Endothelial cell (in vitro differentiated cells): ENCODE measurements around the gene SEC11C. TPM values are rescaled to one million over a fixed set of nuclear protein-coding genes. Genes with fewer than 3 reads are reported as not detected.
"Not testable (repeated sequence)": the region's sequence is repeated elsewhere in the genome, so short reads cannot be mapped to it uniquely, and the experiment has no call there.

ENCODE experiments used
- DNase-seq: peaks from one replicate; pipeline ENCODE4 v3.0.0; 2021; ENCODE audit warnings: low spot score
- H3K27ac Mint-ChIP-seq: one replicate; pipeline ENCODE4 v1.8.0; 2021; ENCODE audit warnings: mixed read lengths, inconsistent platforms; ENCODE audit not compliant: unreplicated experiment
- H3K27me3 Mint-ChIP-seq: one replicate; pipeline ENCODE4 v1.8.0; 2021; ENCODE audit warnings: mild to moderate bottlenecking, moderate library complexity, mixed read lengths, inconsistent platforms; ENCODE audit not compliant: unreplicated experiment
- H3K36me3 Mint-ChIP-seq: one replicate; pipeline ENCODE4 v1.8.0; 2021; ENCODE audit warnings: mild to moderate bottlenecking, low read depth, mixed read lengths, inconsistent platforms; ENCODE audit not compliant: unreplicated experiment
- H3K4me1 Mint-ChIP-seq: one replicate; pipeline ENCODE4 v1.8.0; 2021; ENCODE audit warnings: mild to moderate bottlenecking, mixed read lengths, inconsistent platforms; ENCODE audit not compliant: unreplicated experiment
- H3K4me3 Mint-ChIP-seq: one replicate; pipeline ENCODE4 v1.8.0; 2021; ENCODE audit warnings: mild to moderate bottlenecking, mixed read lengths, inconsistent platforms; ENCODE audit not compliant: unreplicated experiment
- H3K9me3 Mint-ChIP-seq: one replicate; pipeline ENCODE4 v1.8.0; 2021; ENCODE audit warnings: mixed read lengths, inconsistent platforms; ENCODE audit not compliant: unreplicated experiment
- CTCF ChIP-seq: fragments of 200-600 bp; sonication (generic); IDR thresholded peaks from one replicate; pipeline ENCODE4 v1.5.0; 2021; ENCODE audit warnings: antibody characterized with exemption; ENCODE audit not compliant: unreplicated experiment
- total RNA-seq: library from RNA; stranded (reverse); fragmentation: NEBNext Ultra II Directional; extraction: Animal tissue kit (Norgen Biotek cat#: 25700); gene quantifications from one replicate; pipeline ENCODE4 v1.2.1, GENCODE V29; 2021; ENCODE audit not compliant: unreplicated experiment

SEC11C gene
- total RNA-seq, 1 donor from 2014 or later, result 24.6 TPM

GRCh38 chr18:59132810-59133465 lies 6.7 kb upstream of the SEC11C start:
- Mint-ChIP-seq H3K27ac (peak overlapping the region; percentile 1), H3K27me3 (no peaks in the 10 kb centered on the region), H3K4me3 (no peak overlapping the region), H3K9me3 (no peaks in the 10 kb centered on the region), H3K4me1 (no peaks in the 10 kb centered on the region), H3K36me3 (no peaks in the 10 kb centered on the region)
- DNase-seq, result no peak
- TF ChIP-seq CTCF, result no peak

- Mint-ChIP-seq H3K4me1 (peaks cover 6% of the 10 kb centered on the region), H3K4me3 (peak overlapping the region; percentile 97), H3K27ac (peak overlapping the region; percentile 83), H3K36me3 (no peaks in the 10 kb centered on the region), H3K27me3 (peaks cover 4% of the 10 kb centered on the region), H3K9me3 (no peaks in the 10 kb centered on the region)
- no peak for TF ChIP-seq CTCF
- DNase-seq, result peak; percentile 85
Measured at GRCh38 chr18:59139291-59139614, 431 bp upstream of the SEC11C start.

GRCh38 chr18:59140302-59140885 lies 710 bp downstream of the SEC11C start:
- peaks cover 6% of the 10 kb centered on the region for H3K4me1 Mint-ChIP-seq
- H3K4me3 Mint-ChIP-seq, result peak overlapping the region; percentile 97
- no peak for TF ChIP-seq CTCF
- no peak overlapping the region for H3K27ac Mint-ChIP-seq
- peak; percentile 29 for DNase-seq
- no peaks in the 10 kb centered on the region for H3K36me3 Mint-ChIP-seq
- H3K27me3 Mint-ChIP-seq, result peaks cover 4% of the 10 kb centered on the region
- no peaks in the 10 kb centered on the region for H3K9me3 Mint-ChIP-seq

- no peak for DNase-seq
- TF ChIP-seq CTCF, result no peak
- Mint-ChIP-seq H3K36me3 (no peaks in the 10 kb centered on the region), H3K9me3 (no peaks in the 10 kb centered on the region), H3K27ac (no peak overlapping the region), H3K4me3 (peak overlapping the region; percentile 97), H3K27me3 (peaks cover 6% of the 10 kb centered on the region), H3K4me1 (peaks cover 6% of the 10 kb centered on the region)
Measured at GRCh38 chr18:59141294-59142068, 1.8 kb downstream of the SEC11C start.

- Mint-ChIP-seq H3K36me3 (no peaks in the 10 kb centered on the region), H3K27ac (no peak overlapping the region), H3K9me3 (no peaks in the 10 kb centered on the region), H3K4me1 (peaks cover 6% of the 10 kb centered on the region), H3K4me3 (no peak overlapping the region), H3K27me3 (peaks cover 6% of the 10 kb centered on the region)
- no peak for DNase-seq
- no peak for TF ChIP-seq CTCF
Measured at GRCh38 chr18:59142274-59142673, 2.6 kb downstream of the SEC11C start.

GRCh38 chr18:59142800-59143416 lies 3.2 kb downstream of the SEC11C start:
- not testable (repeated sequence) for H3K27ac Mint-ChIP-seq, H3K36me3 Mint-ChIP-seq, H3K4me1 Mint-ChIP-seq, H3K4me3 Mint-ChIP-seq, H3K27me3 Mint-ChIP-seq, DNase-seq, H3K9me3 Mint-ChIP-seq
